GM12873 (cell line): ENCODE results near the gene HOMER2.

Source experiments
- TF ChIP-seq, protein P1 (sequence below): IDR thresholded peaks from 2 replicates; pipeline ENCODE4 v1.5.1; 2012; ENCODE audit warnings: low read depth, mild to moderate bottlenecking, moderate library complexity, low read length, control low read depth; ENCODE audit not compliant: insufficient read depth; ENCODE audit errors: missing control alignments

The HOMER2 gene

DNA sequence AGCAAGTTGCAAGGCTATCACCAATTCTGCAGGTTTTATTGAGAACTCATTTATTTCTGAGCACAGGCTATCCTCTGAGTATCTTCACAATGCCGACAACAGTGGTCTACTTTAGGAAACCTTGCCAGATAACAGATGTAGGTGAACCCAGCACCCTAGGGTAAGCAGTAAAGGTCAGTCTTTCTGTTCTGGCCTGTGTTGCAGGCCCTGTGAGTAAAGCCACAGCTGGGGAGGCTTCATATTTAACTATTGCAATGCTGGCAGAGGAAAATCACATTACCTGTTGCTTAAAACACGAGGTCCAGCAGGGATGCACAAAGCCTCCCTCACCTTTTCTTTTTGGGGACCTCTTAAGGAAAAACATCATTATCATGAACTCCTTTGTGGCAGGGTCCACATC is 87.6 kb downstream of the HOMER2 start:
- TF ChIP-seq, protein P1, sequence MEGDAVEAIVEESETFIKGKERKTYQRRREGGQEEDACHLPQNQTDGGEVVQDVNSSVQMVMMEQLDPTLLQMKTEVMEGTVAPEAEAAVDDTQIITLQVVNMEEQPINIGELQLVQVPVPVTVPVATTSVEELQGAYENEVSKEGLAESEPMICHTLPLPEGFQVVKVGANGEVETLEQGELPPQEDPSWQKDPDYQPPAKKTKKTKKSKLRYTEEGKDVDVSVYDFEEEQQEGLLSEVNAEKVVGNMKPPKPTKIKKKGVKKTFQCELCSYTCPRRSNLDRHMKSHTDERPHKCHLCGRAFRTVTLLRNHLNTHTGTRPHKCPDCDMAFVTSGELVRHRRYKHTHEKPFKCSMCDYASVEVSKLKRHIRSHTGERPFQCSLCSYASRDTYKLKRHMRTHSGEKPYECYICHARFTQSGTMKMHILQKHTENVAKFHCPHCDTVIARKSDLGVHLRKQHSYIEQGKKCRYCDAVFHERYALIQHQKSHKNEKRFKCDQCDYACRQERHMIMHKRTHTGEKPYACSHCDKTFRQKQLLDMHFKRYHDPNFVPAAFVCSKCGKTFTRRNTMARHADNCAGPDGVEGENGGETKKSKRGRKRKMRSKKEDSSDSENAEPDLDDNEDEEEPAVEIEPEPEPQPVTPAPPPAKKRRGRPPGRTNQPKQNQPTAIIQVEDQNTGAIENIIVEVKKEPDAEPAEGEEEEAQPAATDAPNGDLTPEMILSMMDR = no peak

DNA sequence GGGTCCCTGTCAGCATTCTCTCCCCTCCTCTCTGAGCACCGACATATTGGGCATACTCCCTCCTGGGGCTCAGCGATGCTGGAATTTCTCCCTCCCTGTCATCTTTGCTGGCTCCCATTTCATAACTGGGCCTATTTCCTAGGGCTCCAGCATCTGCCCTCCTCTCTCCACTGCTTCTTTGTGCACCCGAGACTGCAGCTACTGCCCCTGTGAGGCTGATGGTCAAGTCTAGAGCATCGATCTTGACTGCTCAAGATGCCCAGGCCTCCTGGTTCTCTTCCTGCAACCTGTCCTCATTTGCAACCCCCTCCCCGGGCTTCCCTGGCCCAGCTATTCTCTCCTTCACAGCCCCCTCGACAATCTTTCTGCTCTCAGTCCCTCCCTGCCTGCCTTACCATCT is 89.6 kb downstream of the HOMER2 start:
- TF ChIP-seq, protein P1 = no peak

DNA sequence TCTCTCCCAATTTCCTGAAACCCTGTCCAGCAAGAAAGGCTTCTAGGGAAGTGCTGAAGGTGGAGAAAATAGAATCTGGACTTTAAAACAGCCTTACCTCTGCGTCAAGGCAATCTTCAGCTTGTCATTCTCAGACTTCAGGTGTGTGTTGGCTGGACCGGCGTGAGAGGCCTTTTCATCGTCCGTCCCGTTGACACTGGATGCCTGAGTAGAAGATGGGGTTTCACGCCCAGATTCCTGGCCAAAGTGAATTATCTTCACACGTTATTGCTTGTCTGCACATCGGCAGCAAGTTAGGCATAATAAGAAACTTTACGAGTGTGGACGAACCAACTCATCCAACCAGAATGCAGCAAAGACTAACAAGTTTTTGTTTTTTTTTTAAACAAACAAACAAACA is 93.6 kb downstream of the HOMER2 start:
- TF ChIP-seq, protein P1 = no peak

DNA sequence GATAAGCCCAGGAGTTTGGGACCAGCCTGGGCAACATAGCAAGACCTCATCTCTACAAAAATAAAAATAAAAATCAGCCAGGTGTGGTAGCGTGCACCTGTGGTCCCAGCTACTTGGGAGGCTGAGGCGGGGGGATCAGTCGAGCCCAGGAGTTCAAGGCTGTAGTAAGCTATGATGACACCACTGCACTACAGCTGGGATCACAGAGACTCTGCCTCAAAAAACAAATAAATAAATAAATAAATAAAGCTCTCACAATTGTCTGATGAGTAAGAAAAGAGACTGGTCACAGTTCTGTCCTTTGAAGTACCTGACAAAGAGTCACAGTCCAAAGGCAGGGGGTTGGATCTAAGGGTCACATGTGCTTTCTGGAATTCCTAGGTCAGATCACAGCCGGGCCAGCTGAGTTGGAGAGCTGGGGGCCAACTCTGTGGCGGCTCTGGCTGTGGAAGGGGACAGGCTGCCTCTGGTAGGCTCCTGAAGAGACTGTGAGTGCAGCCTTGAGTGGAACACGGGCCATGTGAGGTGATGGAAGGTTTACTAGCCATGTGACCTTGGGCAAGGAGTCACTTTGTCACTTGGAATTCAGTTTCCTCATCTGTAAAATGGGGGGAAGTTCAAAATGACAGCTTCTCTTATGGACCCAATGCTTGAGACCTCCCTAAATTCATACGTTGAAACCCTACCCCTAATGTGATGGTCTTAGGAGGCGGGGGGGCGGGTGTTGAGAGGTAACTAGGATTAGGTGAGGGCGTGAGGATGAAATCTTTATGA is 95.9 kb downstream of the HOMER2 start:
- TF ChIP-seq, protein P1 = no peak

DNA sequence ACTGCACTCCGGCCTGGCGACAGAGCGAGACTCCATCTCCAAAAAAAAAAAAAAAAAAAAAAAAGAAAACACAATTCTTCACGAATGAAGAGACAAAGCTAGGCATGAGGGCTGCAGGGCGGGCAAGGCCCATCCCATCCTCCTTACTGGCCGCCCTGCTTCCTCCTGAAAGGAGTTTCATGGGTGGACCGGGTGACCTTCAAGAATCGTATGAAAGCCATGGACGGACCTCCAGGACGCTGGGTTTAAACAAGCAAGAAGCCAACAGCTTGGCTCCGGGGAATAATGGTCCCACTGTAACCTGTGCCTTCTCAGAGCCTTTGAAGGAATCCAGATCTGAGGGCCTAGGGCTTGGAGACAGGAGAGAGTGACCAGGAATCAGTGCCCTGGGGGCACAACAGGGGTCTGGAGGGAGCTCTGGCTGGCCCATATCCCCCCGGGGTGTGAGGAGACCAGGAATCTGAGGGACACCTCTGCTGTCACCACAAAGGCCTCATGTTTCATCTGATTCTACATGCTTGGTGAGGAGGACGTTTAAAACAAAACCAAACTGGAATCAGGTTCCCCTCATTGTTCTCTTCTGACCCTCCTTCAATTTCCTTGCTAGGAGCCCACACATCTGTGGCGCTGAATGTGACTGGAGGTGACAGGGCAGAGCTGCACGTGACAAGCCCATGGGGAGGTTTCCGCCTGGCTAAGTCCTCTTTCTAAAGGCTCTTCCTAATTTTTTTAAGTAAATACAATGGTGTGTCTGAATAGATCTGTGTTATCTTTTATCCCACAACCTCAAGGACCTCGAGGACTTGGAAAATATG is 97.0 kb downstream of the HOMER2 start:
- TF ChIP-seq, protein P1 = no peak

DNA sequence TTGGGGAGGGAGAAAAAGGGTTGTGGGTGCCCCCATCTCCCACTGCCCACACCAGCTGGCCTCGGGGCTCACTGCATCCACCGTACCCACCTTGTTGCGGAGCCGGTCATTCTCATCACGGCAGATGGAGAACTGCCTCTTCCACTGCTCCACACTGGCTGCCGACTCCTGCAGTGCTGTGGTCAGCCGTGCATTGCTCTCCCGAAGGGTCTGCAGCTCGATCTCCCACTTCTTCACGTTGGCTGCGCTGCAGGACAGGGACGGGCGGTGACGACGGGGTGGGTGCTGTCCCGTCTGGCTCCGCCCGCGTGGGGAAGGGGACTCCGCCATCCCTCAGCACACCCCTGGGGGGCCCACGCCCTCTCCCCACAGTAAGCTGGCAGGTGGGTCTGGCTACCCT is 98.0 kb downstream of the HOMER2 start:
- TF ChIP-seq, protein P1 = no peak

DNA sequence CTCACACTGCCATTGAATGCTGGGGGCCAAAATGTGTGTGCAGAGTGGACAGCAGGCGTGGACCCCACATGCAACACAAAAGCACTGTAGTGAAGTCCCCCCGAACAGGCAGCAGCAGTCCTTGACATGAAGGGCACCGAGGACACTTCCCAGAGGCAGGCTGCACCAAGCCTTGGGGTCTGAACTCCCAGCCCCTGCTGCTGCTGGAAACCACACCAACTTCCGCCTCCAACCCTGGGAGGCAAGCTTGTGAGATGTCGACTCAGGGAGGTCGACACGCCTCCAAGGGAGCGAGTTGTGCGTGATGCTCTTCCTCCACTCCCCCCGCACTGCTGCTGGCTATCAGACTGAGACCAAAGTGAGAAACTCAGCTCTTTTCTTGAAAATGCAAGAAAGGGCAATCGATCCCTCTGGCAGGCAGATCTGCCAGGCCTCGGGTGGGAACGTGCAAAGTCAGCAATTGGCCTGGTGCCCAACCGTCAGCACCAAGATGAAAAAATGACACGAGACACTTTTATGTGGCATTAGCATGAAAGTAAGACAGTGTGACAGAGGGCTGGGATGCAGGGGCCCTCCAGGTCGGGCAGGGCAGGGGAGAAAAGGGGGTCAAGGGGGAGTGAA is 99.5 kb downstream of the HOMER2 start:
- TF ChIP-seq, protein P1 = no peak
